GM18520 (cell line): ENCODE results near the gene CREM.

Source experiments
- ATAC-seq: cut with Tn5 transposase; IDR thresholded peaks from one replicate; pipeline ENCODE4 v1.9.1; 2021; ENCODE audit not compliant: unreplicated experiment

Gene CREM

DNA sequence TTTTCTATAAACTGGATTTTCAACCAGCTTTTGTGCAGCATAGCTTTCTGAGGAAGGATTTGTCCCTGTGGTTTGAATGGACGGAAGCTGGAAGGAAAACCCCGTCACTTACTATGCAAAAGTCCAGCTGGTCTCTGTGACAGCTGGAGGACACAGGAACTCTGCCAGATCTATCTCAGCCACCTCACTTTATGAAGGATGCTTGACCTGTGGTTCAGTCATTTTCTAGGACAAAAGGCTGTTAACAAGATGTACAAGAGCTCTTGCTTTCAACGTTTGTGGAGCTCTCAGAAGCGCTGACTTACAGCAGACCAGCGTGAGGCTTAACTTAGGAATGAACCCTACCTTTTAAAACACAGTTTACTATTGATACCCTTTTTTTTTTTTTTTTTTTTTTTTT, 90.8 kb downstream of the CREM start:
- no peak for ATAC-seq

DNA sequence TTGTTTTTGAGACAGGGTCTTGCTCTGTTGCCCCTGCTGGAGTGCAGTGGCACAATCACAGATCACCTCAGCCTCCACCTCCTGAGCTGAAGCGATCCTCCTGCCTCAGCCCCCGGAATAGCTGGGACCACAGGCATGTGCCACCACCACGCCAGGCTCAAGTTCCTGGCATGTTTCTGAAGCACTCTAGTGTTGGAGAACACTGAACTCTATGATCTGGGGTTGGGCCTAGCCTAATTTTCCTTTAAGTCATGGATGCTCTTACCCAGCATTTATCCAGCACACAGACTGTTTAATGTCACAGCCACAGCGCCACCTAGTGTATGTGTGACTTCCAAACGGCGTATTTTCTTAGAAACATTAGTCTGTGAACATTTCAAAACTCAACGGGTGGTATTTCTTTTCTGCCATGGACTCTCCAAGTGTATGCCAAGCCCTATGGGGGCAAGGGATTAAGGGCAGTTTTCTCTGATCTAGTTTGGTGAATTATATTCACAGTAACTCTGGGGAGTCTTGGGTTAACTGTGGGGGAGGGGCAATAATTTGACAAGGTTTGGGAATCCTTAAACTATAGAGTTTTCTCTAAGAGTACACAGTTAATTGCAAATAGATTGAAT, 91.8 kb downstream of the CREM start:
- no peak for ATAC-seq

DNA sequence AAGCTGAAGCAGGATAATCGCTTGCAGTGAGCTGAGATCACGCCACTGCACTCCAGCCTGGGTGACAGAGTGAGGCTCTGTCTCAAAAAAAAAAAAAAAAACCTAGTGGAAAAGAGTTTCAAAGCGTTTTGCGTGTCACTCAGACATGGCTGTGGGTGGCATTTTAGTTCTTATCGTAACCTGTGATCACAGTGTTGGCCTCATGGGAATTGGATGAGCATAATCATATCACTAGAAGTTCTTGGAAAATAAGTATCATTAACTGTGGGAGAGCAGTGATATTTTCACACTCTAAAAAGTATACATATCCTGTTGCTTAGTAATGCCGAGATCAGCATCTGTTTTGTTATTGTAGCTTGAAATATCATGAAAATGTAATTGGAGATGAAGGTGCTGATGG, 92.6 kb downstream of the CREM start:
- ATAC-seq: no peak

DNA sequence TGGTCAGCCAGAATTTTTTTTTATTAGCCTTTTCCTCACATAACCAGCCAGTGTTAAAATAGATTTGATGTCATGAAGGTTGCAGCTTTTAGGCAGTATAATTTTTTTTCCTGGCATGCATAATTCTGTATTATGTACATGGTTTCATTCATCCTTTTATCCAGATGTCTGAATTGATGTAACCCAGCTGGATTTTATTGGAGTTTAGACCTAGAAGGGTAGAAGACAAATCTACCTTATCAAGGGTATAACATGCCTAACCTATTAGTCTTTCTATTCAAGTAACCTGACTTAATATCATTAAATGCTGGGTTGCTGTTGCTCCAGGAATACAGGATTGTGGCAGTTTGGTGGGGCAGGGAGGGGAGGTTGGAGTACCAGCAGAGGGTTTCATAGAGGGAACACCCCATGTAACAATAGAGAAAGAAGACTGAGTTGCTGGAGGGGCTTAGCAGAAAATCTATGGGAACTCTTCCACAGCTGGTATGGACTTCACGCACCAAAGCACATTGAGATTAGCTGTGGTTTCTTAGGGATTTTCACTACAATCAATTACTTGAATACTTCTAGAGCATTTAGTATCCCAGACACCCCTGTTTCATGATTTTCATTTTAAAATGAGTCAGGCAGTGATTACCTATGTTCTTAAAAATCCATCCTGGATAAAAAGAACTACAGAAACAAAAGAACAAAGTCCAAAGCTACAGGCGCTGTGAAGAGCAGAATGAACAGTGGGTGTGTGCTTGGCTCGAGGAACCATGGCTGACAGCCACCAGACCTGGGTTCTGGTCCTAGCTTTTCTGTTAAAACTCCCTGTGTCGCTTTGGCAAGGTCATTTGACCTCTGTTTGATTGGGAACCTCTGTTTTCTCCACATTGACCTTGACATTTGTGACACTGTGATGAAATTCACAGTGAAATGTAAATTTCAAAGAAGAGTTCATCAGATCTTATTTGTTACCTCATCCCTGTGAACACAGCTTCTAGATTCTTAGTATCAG, 93.5 kb downstream of the CREM start:
- ATAC-seq: no peak

DNA sequence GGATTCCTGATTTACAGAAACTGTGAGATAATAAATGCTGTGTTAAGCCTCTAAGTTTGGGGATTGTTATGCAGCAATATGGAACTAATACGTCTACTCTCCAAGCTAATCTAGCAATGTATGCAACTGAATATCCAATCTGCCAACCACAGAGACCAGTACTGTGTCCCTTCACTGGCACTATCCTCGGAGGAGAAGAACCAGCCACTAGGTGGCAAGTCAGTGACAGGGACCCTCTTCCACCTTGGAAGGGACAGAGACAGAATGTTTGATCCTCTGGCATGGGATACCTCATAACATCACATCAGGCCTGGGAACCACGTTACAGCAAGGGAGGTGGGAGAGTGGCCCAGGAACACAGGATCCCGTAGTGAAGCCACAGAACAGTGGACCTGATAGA, 96.4 kb downstream of the CREM start:
- ATAC-seq: no peak

DNA sequence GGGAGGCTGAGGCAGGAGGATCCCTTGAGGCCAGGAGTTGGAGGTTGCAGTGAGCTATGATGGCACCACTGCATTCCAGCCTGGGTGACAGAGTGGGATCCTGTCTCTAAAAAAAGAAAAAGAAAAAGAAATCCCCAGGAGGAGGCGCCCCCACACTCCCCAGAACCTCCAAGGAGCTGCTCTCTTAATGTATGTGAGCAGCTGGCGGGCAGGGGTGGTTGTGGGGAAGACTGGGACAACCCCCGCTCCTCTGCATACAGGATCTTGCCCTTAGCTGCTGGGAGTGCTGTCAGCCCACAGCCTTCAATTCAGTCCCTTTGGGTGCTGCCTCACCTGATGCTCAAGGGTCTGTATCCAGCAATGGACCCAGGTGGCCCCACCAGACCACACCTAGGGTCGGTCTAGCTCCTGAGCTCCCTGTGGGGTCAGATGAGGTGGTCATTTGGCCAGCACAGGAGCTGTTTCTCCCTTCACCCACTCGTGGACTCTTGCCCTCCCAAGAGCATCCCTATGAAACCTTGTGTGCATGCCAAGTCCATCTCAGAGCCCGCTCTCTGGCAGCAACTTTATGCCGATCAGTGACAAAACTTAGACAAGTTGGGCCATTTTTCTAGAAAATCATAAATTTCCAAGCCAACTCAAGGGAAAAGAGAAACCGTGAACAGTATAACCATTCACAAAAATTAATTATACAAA, 97.5 kb downstream of the CREM start:
- no peak for ATAC-seq

DNA sequence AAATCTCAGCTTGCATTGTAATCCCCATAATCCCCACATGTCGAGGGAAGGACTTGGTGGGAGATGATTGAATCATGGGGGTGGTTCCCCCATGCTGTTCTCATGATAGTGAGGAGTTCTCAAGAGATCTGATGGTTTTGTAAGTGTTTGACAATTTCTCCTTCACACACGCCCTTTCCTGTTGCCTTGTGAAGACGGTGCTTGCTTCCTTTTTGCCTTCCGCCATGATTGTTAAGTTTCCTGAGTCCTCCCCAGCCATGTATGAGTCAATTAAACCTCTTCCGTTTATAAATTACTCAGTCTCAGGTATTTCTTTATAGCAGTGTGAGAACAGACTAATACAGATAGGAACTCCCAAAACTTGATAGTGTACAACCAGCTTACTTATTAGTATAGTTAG, 98.6 kb downstream of the CREM start:
- ATAC-seq: no peak

DNA sequence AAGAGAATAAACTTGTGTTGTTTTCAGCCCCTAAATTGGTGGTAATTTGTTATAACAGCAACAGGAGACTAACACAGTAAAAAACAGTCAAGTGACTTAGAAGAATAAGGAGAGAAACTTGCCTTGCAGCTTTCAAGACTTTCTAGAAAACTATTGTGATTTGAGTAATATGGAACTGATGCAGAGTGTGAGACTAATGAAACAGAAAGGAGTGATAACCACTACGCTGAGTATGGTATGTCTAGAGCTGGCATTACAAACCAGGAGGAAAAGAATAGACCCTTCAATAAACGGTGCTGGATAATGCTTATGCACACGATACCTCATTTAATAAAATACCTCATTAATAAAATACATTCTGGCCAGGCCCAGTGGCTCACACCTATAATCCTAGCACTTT, 99.9 kb downstream of the CREM start:
- ATAC-seq: no peak

DNA sequence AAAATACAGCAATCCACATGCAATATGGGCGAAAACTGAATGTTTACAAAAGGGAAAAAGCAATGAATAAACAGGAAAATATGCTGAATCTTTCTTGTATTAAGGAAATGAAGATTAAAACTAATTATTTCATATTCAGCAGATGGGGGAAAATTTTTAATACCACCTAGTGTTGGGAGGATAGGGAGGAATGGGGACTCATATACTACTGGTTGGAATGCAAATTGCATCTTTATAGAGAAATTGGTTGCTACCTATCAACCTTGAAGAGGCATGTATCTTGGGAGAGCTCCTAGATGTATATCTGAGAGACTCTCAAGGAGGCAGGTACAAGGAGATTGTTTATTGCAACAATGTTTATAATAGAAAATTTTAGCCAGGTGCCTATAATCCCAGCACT, 101.4 kb downstream of the CREM start:
- no peak for ATAC-seq

DNA sequence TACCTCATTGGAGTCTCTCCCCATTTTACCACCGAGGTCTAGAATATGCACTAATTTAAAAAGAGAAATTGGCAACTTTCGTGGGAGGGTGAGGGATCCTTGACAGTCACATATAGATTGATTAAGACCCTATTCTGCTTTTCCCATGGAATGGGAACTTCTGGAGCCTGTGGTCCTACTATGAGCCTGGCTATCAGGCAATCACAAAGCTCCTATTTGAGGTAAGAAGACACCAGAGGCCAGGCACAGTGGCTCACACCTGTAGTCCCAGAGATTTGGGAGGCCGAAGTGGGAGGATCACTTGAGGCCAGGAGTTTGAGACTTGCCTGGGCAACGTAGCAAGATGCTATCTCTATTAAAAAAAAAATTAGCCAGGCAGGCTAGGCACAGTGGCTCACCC, 105.0 kb downstream of the CREM start:
- no peak for ATAC-seq

DNA sequence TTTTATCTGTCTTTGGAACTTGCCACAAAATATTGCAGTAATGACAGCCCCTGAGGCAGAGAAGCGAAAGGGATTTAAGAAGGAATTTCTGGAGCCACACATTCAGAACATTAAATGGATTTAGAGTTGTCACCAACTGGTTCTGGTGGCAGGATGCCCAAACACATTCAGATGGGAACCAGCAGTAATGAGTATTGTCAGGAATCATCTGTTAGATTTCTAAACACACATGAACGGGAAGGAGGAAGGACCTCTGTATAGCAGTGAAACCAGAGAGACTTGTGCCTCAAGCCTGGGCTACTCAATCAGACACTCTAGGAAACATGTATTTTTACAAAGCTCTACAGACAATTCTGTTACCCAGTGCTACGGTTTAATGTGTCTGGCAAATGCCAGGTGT, 105.9 kb downstream of the CREM start:
- ATAC-seq: no peak

DNA sequence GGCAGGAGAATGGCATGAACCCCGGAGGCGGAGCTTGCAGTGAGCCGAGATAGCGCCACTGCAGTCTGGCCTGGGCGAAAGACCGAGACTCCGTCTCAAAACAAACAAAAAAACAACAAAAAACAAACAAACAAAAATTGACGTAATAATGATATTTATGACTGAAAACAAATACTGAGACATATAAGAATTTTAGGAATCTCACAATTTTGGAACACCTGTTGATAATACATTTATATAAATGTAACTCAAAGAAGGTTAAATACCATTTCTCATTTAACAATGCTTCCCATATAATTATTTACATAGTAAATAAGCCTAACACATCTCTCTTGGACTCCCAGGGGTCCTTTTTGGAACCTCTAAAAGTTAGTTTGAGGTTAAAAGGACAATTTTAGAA, 107.4 kb downstream of the CREM start:
- ATAC-seq: no peak

DNA sequence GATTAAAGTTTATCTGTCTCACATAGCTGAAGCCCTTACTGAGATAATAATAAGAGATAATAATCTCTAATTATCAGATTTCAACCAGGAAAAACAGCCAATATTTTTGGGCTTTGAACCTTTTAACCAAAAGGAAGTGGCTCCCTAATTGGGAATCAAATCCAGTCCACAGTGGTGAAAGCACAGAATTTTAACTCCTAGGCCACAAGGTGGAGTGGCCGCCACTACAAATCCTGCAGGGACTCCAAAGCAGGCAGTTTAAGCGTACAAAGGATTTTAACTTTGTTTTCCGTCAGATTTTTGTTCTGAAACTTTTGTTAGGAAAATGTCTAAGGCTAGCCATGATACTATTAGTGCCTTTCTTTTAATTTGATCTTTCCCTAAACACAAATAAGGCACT, 110.1 kb downstream of the CREM start:
- no peak for ATAC-seq

DNA sequence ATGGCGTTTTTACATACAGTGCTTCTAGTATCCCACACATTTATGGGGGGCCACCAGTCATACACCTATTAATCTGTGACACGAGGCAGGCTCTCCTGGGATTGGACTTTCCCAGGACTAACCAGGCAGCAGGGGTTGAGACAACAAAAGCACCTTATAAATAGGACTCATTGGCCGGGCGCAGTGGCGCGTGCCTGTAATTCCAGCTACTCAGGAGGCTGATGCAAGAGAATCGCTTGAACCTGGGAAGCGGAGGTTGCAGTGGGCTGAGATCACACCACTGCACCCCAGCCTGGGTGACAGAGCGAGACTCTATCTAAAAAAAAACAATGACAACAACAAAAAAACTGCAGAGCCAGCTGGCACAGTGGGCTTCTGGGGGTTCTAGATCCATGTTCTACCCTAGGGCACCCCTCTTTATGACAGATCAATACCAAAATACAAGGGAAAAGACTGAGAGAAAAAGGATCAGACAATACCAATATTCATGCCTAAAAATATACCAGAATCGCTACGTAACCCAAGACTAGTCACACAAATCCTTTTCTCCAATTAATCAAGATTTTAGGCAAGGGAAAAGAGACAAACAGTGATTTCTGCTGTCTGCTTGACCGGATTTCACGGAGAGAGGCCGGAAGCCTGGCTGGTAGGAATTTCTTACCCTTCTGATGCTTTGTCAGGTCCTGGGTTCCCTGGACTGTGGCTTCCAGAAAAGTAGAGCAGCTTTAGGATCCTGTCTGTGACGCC, 111.3 kb downstream of the CREM start:
- ATAC-seq: no peak

DNA sequence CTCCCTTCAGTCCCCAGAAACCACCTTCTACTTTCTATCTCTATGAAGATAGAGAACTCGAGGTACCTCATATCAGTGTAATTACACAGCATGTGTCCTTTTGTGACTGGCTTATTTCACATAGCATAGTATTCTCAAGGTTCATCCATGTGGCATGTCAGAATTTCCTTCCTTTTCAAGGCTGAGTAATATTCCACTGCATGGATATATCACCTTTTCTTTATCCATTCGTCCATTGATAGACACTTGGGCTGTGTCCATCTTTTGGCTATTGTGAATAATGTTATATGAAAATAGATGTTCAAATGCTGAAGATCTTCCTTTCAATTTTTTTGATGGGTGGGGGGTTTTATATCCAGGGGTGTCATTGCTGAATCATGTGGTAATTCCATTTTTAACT, 117.9 kb downstream of the CREM start:
- no peak for ATAC-seq

DNA sequence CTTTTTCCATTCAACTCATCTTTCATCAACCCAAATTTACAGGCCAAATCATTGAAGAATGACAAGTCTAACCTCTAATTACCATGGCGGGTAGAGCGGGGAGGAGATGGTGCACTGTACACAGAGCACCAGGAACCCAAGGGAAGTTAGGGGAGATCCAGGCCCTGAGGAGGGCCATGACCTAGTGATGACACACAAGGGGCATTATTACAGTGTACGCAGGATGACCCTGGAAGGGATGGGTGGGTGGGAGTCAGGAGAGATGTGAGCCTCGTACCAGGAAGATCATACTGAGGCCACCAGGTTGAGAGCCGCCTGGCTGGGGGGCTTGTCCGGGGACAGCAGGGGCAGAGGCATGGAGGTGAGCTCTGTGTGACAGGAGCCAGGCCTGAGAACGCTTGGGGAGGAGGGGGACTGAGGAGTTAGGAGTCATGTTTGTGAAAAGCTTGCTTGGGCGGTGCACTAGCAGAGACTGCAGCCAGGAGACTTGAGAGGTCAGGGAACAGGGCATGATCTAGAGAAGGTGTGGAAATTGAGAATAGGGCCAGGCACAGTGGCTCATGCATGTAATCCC, 120.2 kb downstream of the CREM start:
- no peak for ATAC-seq

DNA sequence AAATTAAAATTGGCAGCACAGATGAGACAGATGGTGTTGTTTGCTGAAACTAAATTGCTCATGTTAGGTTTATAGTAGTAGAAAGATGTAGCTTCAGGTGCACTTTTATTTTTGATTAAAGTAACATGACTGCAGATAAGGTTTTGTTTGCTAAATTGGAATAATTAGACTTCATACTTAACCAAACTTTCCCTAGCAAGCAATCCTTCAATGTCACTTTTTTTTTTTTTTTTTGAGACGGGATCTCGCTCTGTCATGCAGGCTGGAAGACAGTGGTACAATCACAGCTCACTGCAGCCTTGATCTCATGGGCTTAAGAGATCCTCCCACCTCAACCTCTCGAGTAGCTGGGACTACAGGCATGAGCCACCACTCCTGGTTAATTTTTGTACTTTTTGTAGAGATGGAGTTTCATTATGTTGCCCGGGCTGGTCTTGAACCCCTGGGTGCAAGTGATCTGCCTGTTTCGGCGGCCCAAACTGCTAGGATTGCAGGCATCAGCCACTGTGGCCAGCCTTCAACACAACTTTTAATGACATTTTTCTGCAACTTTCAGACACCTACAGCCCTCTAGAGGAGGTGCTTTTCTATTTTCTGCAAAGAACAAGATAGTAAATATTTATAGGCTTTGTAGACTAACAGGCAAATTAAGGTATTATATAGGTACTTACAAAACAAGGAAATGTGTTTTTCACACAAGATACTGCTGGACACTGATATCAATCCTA, 124.9 kb downstream of the CREM start:
- no peak for ATAC-seq

DNA sequence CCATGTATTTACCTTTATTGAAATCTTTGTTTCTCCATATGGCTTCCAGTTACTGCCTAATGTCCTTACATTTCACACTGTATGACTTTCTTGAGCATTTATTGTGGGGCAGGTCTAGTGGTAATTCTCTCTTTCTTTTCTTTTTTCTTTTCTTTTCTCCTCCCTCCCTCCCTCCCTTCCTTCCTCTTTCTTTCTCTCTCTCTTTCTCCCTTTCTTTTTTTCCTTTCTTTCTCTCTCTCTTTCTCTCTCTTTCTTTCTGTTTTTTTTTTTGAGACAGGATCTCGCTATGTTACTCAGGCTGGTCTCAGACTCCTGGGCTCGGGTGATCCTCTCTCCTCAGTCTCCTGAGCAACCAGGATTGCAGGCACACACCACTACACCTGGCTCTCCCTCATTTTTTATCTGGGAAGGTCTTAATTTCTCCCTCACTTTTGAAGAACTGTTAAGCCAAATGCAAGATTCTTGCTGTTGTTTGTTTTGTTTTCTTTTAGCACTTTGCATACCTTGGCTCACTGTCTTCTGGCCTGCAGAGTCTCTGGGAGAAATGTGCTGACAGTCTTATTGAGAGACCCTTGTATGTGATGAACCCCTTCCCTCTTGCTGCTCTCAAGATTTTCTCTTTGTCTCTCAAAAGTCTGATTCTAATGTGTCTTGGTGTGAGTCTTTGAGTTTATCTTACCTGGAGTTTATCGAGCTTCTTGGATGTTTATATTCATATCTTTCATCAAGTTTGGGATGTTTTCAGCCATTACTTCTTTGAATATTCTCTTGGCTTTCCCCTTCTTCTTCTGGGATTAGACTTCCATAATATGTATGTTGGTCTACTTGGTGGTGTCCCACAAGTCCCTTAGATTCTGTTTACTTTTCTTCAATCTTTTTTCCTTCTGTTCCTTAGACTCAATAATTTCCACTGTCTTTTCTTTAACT, 130.7 kb downstream of the CREM start:
- no peak for ATAC-seq

DNA sequence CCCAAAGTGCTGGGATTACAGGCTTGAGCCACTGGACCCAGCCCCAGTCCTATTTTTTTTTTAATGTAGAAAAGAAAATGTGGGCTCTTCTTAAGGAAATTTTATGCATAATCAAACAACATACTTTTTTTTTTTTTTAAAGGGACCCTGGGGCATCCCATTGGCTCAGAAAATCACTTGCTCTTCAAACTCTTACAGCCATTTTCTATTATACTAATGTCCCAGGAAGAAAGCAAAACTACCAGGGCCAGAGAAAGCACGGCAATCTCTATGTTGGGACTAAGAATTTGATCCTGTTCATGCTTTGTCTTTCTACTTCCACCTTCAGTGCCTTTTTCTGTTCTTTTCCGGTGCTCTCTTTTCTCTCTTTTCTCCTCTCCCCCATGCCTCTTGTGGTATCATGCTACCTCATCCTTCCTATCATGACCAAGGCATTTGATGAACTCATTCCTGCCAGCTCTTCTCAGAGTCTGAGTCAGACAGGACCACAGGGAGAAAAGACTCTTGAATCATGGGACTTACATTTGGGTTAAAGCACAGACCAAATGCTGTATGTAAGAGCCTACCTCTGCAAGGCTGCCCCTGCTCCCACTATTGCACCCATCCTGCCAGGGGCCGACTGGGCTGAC, 133.2 kb downstream of the CREM start:
- ATAC-seq: no peak
